Nephron (organoid): ENCODE results near the gene ALDH5A1.

Source experiments
- H3K27ac Mint-ChIP-seq, 3 experiments: 2 replicates each; pipeline ENCODE4 v1.8.0; 2020; ENCODE audit warnings: mixed read lengths in 3 of 3, mild to moderate bottlenecking in 2 of 3, moderate library complexity in 1 of 3
- H3K27me3 Mint-ChIP-seq: 2 replicates; pipeline ENCODE4 v1.8.0; 2021; ENCODE audit warnings: low read depth, mild to moderate bottlenecking, moderate library complexity, mixed read lengths
- H3K36me3 Mint-ChIP-seq: 2 replicates; pipeline ENCODE4 v1.8.0; 2020; ENCODE audit warnings: low read depth, mixed read lengths
- H3K4me1 Mint-ChIP-seq: 2 replicates; pipeline ENCODE4 v1.8.0; 2020; ENCODE audit warnings: mixed read lengths
- H3K4me3 Mint-ChIP-seq, 3 experiments: 2 replicates each; pipeline ENCODE4 v1.8.0; 2020; ENCODE audit warnings: mild to moderate bottlenecking in 3 of 3, mixed read lengths in 3 of 3, moderate library complexity in 2 of 3
- H3K9me3 Mint-ChIP-seq: 2 replicates; pipeline ENCODE4 v1.8.0; 2020; ENCODE audit warnings: mixed read lengths
- CTCF ChIP-seq, 3 experiments: fragments of 200-600 bp; sonication (generic); IDR thresholded peaks; one replicate each; pipeline ENCODE4 v1.5.0; 2021; ENCODE audit warnings: antibody characterized with exemption in 3 of 3; ENCODE audit not compliant: unreplicated experiment in 3 of 3

Gene ALDH5A1

GRCh38 chr6:24545183-24545582, 50.4 kb downstream of the ALDH5A1 start:
- H3K9me3 Mint-ChIP-seq: no peaks in the 10 kb centered on the region
- no peaks in the 10 kb centered on the region for H3K4me1 Mint-ChIP-seq
- no peak for TF ChIP-seq CTCF (IDR thresholded peaks at IDR 0.05; ENCODE audit: unreplicated experiment in 3 of 3)
- H3K27me3 Mint-ChIP-seq: peaks cover 5% of the 10 kb centered on the region
- no peak overlapping the region for H3K4me3 Mint-ChIP-seq
- no peaks in the 10 kb centered on the region for H3K36me3 Mint-ChIP-seq
- no peak overlapping the region for H3K27ac Mint-ChIP-seq

- Mint-ChIP-seq H3K9me3 (no peaks in the 10 kb centered on the region), H3K4me3 (no peak overlapping the region), H3K4me1 (no peaks in the 10 kb centered on the region)
These were observed 50.9 kb downstream of the ALDH5A1 start for GRCh38 chr6:24545691-24546090.

GRCh38 chr6:24546439-24546838, 51.7 kb downstream of the ALDH5A1 start:
- no peaks in the 10 kb centered on the region for H3K4me1 Mint-ChIP-seq
- H3K4me3 Mint-ChIP-seq: no peak overlapping the region
- H3K27ac Mint-ChIP-seq: no peak overlapping the region
- no peak for TF ChIP-seq CTCF (IDR thresholded peaks at IDR 0.05; ENCODE audit: unreplicated experiment in 3 of 3)
- no peaks in the 10 kb centered on the region for H3K9me3 Mint-ChIP-seq
- peaks cover 5% of the 10 kb centered on the region for H3K27me3 Mint-ChIP-seq
- H3K36me3 Mint-ChIP-seq: no peaks in the 10 kb centered on the region

More at GRCh38 chr6:24545691-24546090, 50.9 kb downstream of the ALDH5A1 start:
- H3K27me3 Mint-ChIP-seq: peaks cover 5% of the 10 kb centered on the region
- H3K36me3 Mint-ChIP-seq: no peaks in the 10 kb centered on the region
- no peak overlapping the region for H3K27ac Mint-ChIP-seq
- no peak for TF ChIP-seq CTCF (IDR thresholded peaks at IDR 0.05; ENCODE audit: unreplicated experiment in 3 of 3)

- H3K9me3 Mint-ChIP-seq: no peaks in the 10 kb centered on the region
- peaks cover 5% of the 10 kb centered on the region for H3K27me3 Mint-ChIP-seq
- H3K27ac Mint-ChIP-seq: no peak overlapping the region
- H3K4me3 Mint-ChIP-seq: no peak overlapping the region
- H3K36me3 Mint-ChIP-seq: no peaks in the 10 kb centered on the region
- H3K4me1 Mint-ChIP-seq: no peaks in the 10 kb centered on the region
- TF ChIP-seq CTCF (IDR thresholded peaks at IDR 0.05; ENCODE audit: unreplicated experiment in 3 of 3): no peak
These were observed 52.5 kb downstream of the ALDH5A1 start for GRCh38 chr6:24547243-24547642.

- Mint-ChIP-seq H3K9me3 (no peaks in the 10 kb centered on the region), H3K4me3 (no peak overlapping the region), H3K4me1 (no peaks in the 10 kb centered on the region), H3K36me3 (no peaks in the 10 kb centered on the region), H3K27ac (no peak overlapping the region), H3K27me3 (peaks cover 8% of the 10 kb centered on the region)
- no peak for TF ChIP-seq CTCF (IDR thresholded peaks at IDR 0.05; ENCODE audit: unreplicated experiment in 3 of 3)
These were observed 54.4 kb downstream of the ALDH5A1 start for GRCh38 chr6:24549158-24549557.

GRCh38 chr6:24549674-24550353, 55.0 kb downstream of the ALDH5A1 start:
- H3K27me3 Mint-ChIP-seq: peaks cover 8% of the 10 kb centered on the region
- H3K27ac Mint-ChIP-seq: no peak overlapping the region
- no peaks in the 10 kb centered on the region for H3K4me1 Mint-ChIP-seq
- H3K9me3 Mint-ChIP-seq: no peaks in the 10 kb centered on the region
- H3K4me3 Mint-ChIP-seq: no peak overlapping the region
- no peaks in the 10 kb centered on the region for H3K36me3 Mint-ChIP-seq
- no peak for TF ChIP-seq CTCF (IDR thresholded peaks at IDR 0.05; ENCODE audit: unreplicated experiment in 3 of 3)
